HCT116 (cell line): ENCODE measurements around the gene TMEM271.

ENCODE experiments used
- CTCF ChIP-seq, 3 experiments: fragments of 200-600 bp in 1 of 3; sonication (generic) in 1 of 3; IDR thresholded peaks in 2 of 3; conservative IDR thresholded peaks in 1 of 3; 2 replicates each; pipeline ENCODE4 v1.5.1; 2012 to 2017; ENCODE audit warnings: low read depth in 2 of 3, low read length in 2 of 3, antibody characterized with exemption in 1 of 3, borderline replicate concordance in 1 of 3, control low read depth in 1 of 3, mild to moderate bottlenecking in 1 of 3, mixed read lengths in 1 of 3, mixed run types in 1 of 3, moderate library complexity in 1 of 3; ENCODE audit not compliant: insufficient read depth in 1 of 3
- EZH2 ChIP-seq: fragments of 200-600 bp; sonication (generic); IDR thresholded peaks from 2 replicates; pipeline ENCODE4 v1.6.1; 2017; ENCODE audit warnings: antibody characterized with exemption, mixed run types
- MAX ChIP-seq: IDR thresholded peaks from 2 replicates; pipeline ENCODE4 v1.6.1; 2012
- POLR2A ChIP-seq: IDR thresholded peaks from 2 replicates; pipeline ENCODE4 v1.7.0; 2011; ENCODE audit warnings: borderline replicate concordance; ENCODE audit not compliant: insufficient read depth, insufficient read length; ENCODE audit errors: extremely low read depth
- REST ChIP-seq: IDR thresholded peaks from 2 replicates; pipeline ENCODE4 v1.6.1; 2012; ENCODE audit warnings: low read depth

- TF ChIP-seq CTCF (IDR thresholded peaks at IDR 0.05 in 2 of 3, conservative IDR thresholded peaks at IDR 0.05 in 1 of 3; ENCODE audit: borderline replicate concordance in 1 of 3, insufficient read depth in 1 of 3, low read depth in 2 of 3, low read length in 2 of 3) (no peak), EZH2 (no peak), MAX (no peak), POLR2A (no peak), REST (no peak)
Observed at GRCh38 chr4:561426-561825, 14.7 kb downstream of the TMEM271 start.
